Cardiac ventricle fibroblast (primary cell): Measurements from ENCODE around the gene NLRC5. TPM values are rescaled to one million over a fixed set of nuclear protein-coding genes. Genes with fewer than 3 reads are reported as not detected.

Source experiments
- total RNA-seq: library from RNA; depleted of rRNA; stranded (reverse); fragments of >200 nt; gene quantifications from 2 replicates; pipeline ENCODE4 v1.2.3, GENCODE V29; 2015

Gene NLRC5, protein sequence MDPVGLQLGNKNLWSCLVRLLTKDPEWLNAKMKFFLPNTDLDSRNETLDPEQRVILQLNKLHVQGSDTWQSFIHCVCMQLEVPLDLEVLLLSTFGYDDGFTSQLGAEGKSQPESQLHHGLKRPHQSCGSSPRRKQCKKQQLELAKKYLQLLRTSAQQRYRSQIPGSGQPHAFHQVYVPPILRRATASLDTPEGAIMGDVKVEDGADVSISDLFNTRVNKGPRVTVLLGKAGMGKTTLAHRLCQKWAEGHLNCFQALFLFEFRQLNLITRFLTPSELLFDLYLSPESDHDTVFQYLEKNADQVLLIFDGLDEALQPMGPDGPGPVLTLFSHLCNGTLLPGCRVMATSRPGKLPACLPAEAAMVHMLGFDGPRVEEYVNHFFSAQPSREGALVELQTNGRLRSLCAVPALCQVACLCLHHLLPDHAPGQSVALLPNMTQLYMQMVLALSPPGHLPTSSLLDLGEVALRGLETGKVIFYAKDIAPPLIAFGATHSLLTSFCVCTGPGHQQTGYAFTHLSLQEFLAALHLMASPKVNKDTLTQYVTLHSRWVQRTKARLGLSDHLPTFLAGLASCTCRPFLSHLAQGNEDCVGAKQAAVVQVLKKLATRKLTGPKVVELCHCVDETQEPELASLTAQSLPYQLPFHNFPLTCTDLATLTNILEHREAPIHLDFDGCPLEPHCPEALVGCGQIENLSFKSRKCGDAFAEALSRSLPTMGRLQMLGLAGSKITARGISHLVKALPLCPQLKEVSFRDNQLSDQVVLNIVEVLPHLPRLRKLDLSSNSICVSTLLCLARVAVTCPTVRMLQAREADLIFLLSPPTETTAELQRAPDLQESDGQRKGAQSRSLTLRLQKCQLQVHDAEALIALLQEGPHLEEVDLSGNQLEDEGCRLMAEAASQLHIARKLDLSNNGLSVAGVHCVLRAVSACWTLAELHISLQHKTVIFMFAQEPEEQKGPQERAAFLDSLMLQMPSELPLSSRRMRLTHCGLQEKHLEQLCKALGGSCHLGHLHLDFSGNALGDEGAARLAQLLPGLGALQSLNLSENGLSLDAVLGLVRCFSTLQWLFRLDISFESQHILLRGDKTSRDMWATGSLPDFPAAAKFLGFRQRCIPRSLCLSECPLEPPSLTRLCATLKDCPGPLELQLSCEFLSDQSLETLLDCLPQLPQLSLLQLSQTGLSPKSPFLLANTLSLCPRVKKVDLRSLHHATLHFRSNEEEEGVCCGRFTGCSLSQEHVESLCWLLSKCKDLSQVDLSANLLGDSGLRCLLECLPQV (N-terminal part only)
- 3.2 and 5.6 TPM in 2 replicates for total RNA-seq

DNA sequence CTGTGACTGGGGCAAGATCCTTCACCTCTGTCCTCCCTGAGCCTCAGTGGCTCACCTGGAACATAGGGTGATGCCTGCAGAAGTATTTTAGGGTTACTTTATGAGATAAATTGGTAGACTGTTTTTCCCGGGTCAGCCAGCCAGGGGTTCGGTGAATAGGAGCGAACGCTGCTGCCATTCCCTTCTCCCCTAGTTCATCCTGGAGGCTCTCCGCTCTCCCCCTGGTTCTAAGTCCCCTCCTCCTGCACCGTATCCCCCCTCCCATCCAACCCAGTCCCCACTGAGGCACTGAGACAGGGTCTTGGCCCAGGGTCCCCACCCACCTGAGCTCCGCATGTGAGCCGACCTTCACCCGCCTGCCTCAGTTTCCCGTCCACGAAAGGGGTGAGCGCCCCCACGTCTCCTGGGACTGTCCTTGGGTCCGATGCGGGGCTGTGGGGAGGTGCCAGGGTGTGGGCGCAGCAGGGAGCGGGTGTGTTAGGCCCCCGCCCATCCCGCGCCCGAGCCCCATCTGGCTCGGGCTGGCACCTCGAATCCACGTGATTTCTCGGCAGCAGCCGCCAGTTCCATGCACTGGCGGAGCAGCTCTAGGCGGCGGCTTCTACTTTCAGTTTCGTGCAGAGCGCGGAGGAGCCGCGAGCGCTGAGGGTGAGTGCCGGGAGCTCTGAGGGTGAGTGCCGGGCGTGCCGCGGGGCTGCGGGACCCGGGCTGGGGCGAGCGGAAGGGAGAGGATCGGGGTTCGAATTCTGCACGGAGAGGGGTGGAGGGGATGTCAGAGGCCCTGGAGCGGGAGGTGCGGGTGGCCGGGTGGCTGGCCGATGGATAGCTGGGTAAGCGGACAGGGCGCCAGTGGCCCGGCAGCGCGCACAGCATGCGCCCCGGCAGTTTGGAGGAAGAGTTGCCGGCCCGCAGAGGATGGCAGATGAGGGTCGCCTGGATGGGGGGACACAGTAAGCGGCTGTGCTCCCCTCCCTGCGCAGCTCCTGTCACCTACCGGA is at the start of gene NLRC5:
NLRC5 (plus strand) TSS at position 610 of the 998 bp plus-strand sequence. CDS start 31,156 bp downstream, outside the sequence.

GRCh38 chr16:56961851-56962281 is 27.5 kb upstream of the NLRC5 start, which contains the start of gene CETP:
CETP (plus strand) TSS chr16:56961950; CDS start chr16:56961980, 30 bp downstream.

DNA sequence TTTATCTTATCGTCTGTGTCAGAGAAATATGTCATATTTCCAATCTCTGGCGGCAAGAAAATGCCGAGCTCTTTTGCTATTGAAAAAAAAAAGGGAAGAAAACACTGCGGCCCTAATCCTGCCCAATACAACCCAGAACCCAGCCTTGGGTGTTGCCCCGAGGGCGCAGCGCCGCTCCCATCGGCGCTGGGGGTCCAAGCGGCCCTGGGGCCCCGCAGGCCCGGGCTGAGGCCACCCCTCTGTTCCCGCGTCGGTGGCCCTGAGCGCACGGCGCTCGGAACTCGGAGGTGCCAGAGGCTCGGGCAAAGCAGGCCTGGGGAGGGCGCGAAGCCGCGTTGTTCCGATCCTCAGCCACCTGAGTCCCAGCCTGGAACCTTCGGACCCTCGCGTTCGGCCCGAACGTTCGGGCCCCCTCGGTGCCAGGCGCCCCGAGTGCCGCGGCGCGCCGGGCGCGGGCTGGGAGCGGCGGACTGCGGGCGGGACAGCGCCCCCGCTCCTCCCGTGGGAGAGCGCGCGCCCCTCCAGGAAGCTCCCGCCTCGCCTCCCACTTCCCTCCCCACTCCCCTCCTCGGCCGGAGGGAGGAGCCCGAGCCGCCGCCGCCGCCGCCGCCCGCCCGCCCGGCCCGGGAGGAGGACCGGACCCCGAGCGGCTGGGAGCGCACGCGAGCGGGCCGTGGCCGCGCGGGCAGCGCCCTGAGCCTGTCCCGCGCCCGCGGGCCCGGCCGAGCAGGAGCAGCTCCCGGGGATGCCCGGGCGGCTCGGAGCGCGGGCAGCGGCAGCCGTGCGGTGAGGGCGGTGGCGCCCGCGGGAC is 102.8 kb downstream of the NLRC5 start, which contains the start of gene CPNE2:
CPNE2 (plus strand) TSS at position 609 of the 811 bp plus-strand sequence. CDS start 18,160 bp downstream, outside the sequence.

Other genes with a start within 250 kb of the NLRC5 start
- not detected in 2 replicates for gene SLC12A3, start 124.3 kb upstream of the NLRC5 start, total RNA-seq
- gene HERPUD1, start 57.4 kb upstream of the NLRC5 start, total RNA-seq = 124 and 192 TPM in 2 replicates
- 0.25 and 0.59 TPM in 2 replicates for gene CETP, start 27.6 kb upstream of the NLRC5 start, total RNA-seq
- gene CPNE2, start 103.0 kb downstream of the NLRC5 start, total RNA-seq = 4.8 and 8.0 TPM in 2 replicates
- 51.5 and 55.9 TPM in 2 replicates for gene PSME3IP1, start 196.5 kb downstream of the NLRC5 start, total RNA-seq
- 24.0 and 30.1 TPM in 2 replicates for gene RSPRY1, start 196.8 kb downstream of the NLRC5 start, total RNA-seq